Activated CD8-positive, alpha-beta memory T cell treated with anti-CD3 and anti-CD28 coated beads for 4 hours (primary cell): ENCODE data around the gene PTPRF.

Source experiments
- DNase-seq, 2 donors: peaks; one replicate each; pipeline ENCODE4 v3.0.0-alpha.2; 2020; ENCODE audit warnings: low read depth in 2 of 2

PTPRF gene

GRCh38 chr1:43552059-43552742 is 21.5 kb downstream of the PTPRF start:
- no peak for DNase-seq

GRCh38 chr1:43552813-43553212 is 22.1 kb downstream of the PTPRF start:
- no peak for DNase-seq

- DNase-seq = no peak
Observed at GRCh38 chr1:43554444-43554992, 23.8 kb downstream of the PTPRF start.

GRCh38 chr1:43556782-43557181 is 26.1 kb downstream of the PTPRF start:
- no peak for DNase-seq

- DNase-seq = no peak
Observed at GRCh38 chr1:43557744-43558245, 27.1 kb downstream of the PTPRF start.

- DNase-seq = no peak
Observed at GRCh38 chr1:43558346-43558841, 27.7 kb downstream of the PTPRF start.

GRCh38 chr1:43559714-43560113 is 29.0 kb downstream of the PTPRF start:
- no peak for DNase-seq

- DNase-seq = no peak
Observed at GRCh38 chr1:43560286-43560685, 29.6 kb downstream of the PTPRF start.

- DNase-seq = no peak
Observed at GRCh38 chr1:43563876-43564539, 33.3 kb downstream of the PTPRF start.

GRCh38 chr1:43564551-43565348 is 34.1 kb downstream of the PTPRF start:
- no peak for DNase-seq

- no peak for DNase-seq
Observed at GRCh38 chr1:43565600-43566360, 35.1 kb downstream of the PTPRF start.

GRCh38 chr1:43566382-43567044 is 35.8 kb downstream of the PTPRF start:
- no peak for DNase-seq

GRCh38 chr1:43569175-43569574 is 38.5 kb downstream of the PTPRF start:
- DNase-seq = no peak

- no peak for DNase-seq
Observed at GRCh38 chr1:43570277-43570676, 39.6 kb downstream of the PTPRF start.

GRCh38 chr1:43570715-43571114 is 40.0 kb downstream of the PTPRF start:
- no peak for DNase-seq

GRCh38 chr1:43572084-43572483 is 41.4 kb downstream of the PTPRF start:
- no peak for DNase-seq

- no peak for DNase-seq
Observed at GRCh38 chr1:43572538-43572937, 41.9 kb downstream of the PTPRF start.

- DNase-seq = no peak
Observed at GRCh38 chr1:43573066-43573800, 42.5 kb downstream of the PTPRF start.

- no peak for DNase-seq
Observed at GRCh38 chr1:43576521-43576920, 45.8 kb downstream of the PTPRF start.
